Measurements from ENCODE around the gene KIRREL2.

GRCh38 chr19:35847911-35848310 lies 8.8 kb upstream of the KIRREL2 start:
- no peak for TF ChIP-seq CTCF (conservative IDR thresholded peaks at IDR 0.05; ENCODE audit: low read depth, low read length)
- TF ChIP-seq EZH2 (IDR thresholded peaks at IDR 0.05; ENCODE audit: borderline replicate concordance, low read depth, low read length, poor library complexity, severe bottlenecking) = no peak
